Vagina (tissue), 2 donors: Measurements from ENCODE around the gene RASGRF2. TPM values are rescaled to one million over a fixed set of nuclear protein-coding genes. Genes with fewer than 3 reads are reported as not detected.

ENCODE experiments used
- DNase-seq, 2 donors: peaks; one replicate each; pipeline ENCODE4 v3.0.0-alpha.2; 2017; ENCODE audit errors: extremely low spot score in 2 of 2
- H3K27ac ChIP-seq: fragments of 200-600 bp; sonication (generic); one replicate; pipeline ENCODE4 v1.5.1; 2019
- H3K27me3 ChIP-seq: fragments of 200-600 bp; sonication (generic); one replicate; pipeline ENCODE4 v1.5.1; 2019
- H3K36me3 ChIP-seq, 2 donors: fragments of 200-600 bp; sonication (generic); one replicate each; pipeline ENCODE4 v1.5.1; 2017 to 2019
- H3K4me1 ChIP-seq: fragments of 200-600 bp; sonication (generic); one replicate; pipeline ENCODE4 v1.5.1; 2019
- H3K4me3 ChIP-seq, 2 donors: fragments of 200-600 bp; sonication (generic); 1 replicate in 1 of 2; 2 replicates in 1 of 2; pipeline ENCODE4 v1.5.1; 2016 to 2019
- H3K9me3 ChIP-seq: fragments of 200-600 bp; sonication (generic); one replicate; pipeline ENCODE4 v1.5.1; 2019
- POLR2A ChIP-seq, 2 donors: fragments of 450-650 bp; IDR thresholded peaks; one replicate each; pipeline ENCODE4 v1.6.1; 2017; ENCODE audit warnings: antibody characterized with exemption in 2 of 2, mild to moderate bottlenecking in 2 of 2, moderate library complexity in 2 of 2
- POLR2AphosphoS5 ChIP-seq, 2 donors: sonication (generic); formaldehyde crosslinking; IDR thresholded peaks; one replicate each; pipeline ENCODE4 v1.9.0; 2017; ENCODE audit warnings: antibody characterized with exemption in 2 of 2, mild to moderate bottlenecking in 2 of 2, low read depth in 1 of 2; ENCODE audit not compliant: insufficient read depth in 1 of 2
- intact Hi-C: fragments of 100-400 bp; cut with DNase I; formaldehyde crosslinking; loops from one replicate; pipeline ENCODE4 v1.15.1; 2023
- total RNA-seq: library from RNA; depleted of rRNA; stranded (reverse); fragments of >200 nt; gene quantifications from one replicate; pipeline ENCODE4 v1.2.3, GENCODE V29; 2016
- TF ChIP-seq, protein P1 (sequence below), 3 experiments: fragments of 450-650 bp in 2 of 3; fragments of 200-600 bp in 1 of 3; sonication (generic) in 1 of 3; IDR thresholded peaks; one replicate each; pipeline ENCODE4 v1.5.1; 2017 to 2019; ENCODE audit warnings: antibody characterized with exemption in 3 of 3, mild to moderate bottlenecking in 2 of 3, moderate library complexity in 2 of 3

Gene RASGRF2
- total RNA-seq, 1 donor from 2014 or later: 8.8 TPM

DNA sequence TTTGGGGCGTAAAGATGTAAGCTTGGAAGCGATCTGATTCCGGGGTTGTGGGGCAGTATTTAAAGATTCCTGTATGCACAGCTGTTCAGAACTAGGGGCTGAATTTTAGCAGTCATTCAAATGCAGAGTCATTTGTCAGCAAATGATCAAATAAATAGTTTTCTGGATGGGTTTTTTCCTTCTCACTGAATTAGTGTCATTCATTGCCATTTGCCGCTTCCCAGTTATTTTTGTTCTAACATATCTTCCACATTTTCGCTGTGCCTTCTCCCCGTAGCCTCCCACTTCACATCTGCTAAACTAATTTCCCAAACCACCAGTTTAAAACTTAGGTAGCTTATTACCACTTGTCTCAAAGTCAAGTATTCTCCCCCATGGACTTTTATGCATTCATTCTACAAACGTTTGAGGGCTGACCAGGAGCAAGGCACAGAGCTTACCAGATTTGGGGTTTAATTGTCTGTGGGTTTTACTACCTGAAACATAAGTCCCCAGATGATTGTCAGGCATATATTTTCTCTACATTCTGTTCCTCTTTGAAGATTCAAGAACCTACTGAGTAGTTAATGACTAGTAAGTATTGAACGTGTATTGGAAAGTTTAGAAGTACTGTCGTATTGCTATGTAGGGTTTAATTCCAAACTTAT lies 231.7 kb downstream of the RASGRF2 start:
- DNase-seq: no peak
- intact Hi-C loops: no loop called here
- Histone ChIP-seq H3K27me3 (no peaks in the 10 kb centered on the region), H3K9me3 (no peaks in the 10 kb centered on the region), H3K4me1 (peaks cover 7% of the 10 kb centered on the region), H3K4me3 (no peak overlapping the region), H3K36me3 (no peaks in the 10 kb centered on the region), H3K27ac (no peak overlapping the region)
- TF ChIP-seq POLR2A (IDR thresholded peaks at IDR 0.05): no peak
- TF ChIP-seq, protein P1, sequence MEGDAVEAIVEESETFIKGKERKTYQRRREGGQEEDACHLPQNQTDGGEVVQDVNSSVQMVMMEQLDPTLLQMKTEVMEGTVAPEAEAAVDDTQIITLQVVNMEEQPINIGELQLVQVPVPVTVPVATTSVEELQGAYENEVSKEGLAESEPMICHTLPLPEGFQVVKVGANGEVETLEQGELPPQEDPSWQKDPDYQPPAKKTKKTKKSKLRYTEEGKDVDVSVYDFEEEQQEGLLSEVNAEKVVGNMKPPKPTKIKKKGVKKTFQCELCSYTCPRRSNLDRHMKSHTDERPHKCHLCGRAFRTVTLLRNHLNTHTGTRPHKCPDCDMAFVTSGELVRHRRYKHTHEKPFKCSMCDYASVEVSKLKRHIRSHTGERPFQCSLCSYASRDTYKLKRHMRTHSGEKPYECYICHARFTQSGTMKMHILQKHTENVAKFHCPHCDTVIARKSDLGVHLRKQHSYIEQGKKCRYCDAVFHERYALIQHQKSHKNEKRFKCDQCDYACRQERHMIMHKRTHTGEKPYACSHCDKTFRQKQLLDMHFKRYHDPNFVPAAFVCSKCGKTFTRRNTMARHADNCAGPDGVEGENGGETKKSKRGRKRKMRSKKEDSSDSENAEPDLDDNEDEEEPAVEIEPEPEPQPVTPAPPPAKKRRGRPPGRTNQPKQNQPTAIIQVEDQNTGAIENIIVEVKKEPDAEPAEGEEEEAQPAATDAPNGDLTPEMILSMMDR (IDR thresholded peaks at IDR 0.05): no peak
- no peak for TF ChIP-seq POLR2AphosphoS5 (IDR thresholded peaks at IDR 0.05; ENCODE audit: insufficient read depth in 1 of 2, low read depth in 1 of 2)

DNA sequence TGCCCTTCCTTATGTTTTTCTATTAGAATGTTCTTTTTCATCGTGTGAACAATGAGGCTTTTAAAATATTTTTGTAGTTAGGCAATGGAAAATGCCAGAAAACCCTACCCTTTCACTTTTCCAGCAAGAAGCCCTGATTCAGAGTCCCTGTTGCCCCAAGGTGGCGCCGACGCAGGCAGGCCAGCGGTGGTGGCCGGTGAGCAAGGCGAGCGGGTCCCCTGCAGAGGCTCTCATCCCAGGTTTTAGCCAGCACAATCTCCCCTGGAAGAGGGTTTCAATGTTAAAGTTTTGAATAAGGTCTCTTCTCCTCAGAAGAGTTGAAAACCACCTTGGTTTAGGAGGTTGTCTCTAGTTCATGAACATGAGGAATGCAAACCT lies 232.2 kb downstream of the RASGRF2 start:
- TF ChIP-seq POLR2A (IDR thresholded peaks at IDR 0.05) (no peak), POLR2AphosphoS5 (IDR thresholded peaks at IDR 0.05; ENCODE audit: insufficient read depth in 1 of 2, low read depth in 1 of 2) (no peak)
- TF ChIP-seq, protein P1 (IDR thresholded peaks at IDR 0.05): no peak
- Histone ChIP-seq H3K4me1 (peaks cover 7% of the 10 kb centered on the region), H3K36me3 (no peaks in the 10 kb centered on the region), H3K4me3 (no peak overlapping the region), H3K27ac (no peak overlapping the region), H3K27me3 (no peaks in the 10 kb centered on the region), H3K9me3 (no peaks in the 10 kb centered on the region)
- intact Hi-C loops: no loop called here
- no peak for DNase-seq

DNA sequence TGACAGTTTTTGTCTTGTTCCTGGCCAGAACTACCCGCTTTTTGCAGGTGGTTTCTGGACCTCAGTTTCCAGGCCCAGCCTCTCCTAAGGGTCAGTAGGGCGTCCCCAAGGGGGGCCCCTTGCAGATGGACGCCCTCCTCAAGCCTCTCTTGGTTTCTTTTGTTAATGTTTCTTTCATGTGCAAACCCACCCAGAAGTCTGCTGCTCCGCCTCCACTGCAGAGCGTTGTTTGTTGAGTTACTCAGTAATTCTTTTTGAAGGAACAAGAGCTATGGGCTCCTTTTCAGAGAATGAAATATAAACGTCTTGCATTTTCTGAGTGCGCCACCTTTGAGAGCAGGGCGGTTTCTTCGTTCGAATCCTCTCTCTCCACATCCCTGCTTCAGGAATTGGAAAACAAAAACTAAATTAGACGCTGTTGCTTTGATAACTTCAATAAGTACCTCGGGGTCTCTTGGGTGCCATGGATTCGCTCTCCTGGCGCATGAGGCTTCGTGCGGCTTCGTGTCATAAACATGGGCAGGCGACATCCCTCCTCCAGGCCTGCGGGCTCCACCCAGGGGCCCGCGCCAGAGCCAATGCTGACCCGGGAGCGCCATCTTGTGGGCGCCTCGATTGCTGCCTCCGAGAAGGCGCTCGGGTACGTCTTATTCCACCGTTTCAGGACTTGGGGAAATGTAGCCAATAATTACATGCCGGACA lies 234.6 kb downstream of the RASGRF2 start:
- Histone ChIP-seq H3K36me3 (no peaks in the 10 kb centered on the region), H3K4me1 (peaks cover 7% of the 10 kb centered on the region), H3K27me3 (no peaks in the 10 kb centered on the region), H3K9me3 (no peaks in the 10 kb centered on the region), H3K27ac (no peak overlapping the region), H3K4me3 (no peak overlapping the region)
- no peak for DNase-seq
- no peak for TF ChIP-seq POLR2A (IDR thresholded peaks at IDR 0.05)
- TF ChIP-seq, protein P1 (IDR thresholded peaks at IDR 0.05): peak; percentile 75 to 80 (median 80)
- TF ChIP-seq POLR2AphosphoS5 (IDR thresholded peaks at IDR 0.05; ENCODE audit: insufficient read depth in 1 of 2, low read depth in 1 of 2): peak in 1 of 2 donors; percentile 51
- intact Hi-C loops: no loop called here

DNA sequence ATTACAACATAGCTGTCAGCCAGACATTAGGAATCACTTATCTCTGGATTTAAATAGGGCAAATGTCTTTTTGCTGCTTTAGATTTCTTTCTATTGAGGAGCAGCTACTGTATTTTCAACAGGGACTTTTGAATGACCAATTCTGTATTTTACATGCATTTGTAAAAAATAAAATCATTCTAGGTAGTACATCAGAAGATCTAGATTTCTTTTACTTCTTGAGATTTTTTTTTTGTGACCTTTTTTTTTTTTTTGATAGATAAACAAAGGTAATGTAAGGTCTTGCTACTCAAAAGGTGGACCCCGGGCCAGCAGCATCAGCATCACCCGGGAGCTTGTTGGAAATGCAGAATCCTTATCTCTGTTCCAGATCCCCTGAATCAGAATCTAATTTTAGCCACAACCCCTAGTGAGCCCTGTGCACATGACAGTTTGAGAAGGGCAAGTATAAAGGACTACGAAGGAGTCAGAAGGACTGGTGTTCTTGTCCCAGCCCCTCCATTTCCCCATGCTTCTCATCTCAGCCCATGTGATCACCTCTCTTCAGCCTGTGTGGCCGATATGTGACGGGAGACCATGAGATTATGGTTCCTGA lies 235.3 kb downstream of the RASGRF2 start:
- no peak for DNase-seq
- Histone ChIP-seq H3K27me3 (no peaks in the 10 kb centered on the region), H3K9me3 (no peaks in the 10 kb centered on the region), H3K4me1 (peaks cover 7% of the 10 kb centered on the region), H3K27ac (no peak overlapping the region), H3K4me3 (no peak overlapping the region), H3K36me3 (no peaks in the 10 kb centered on the region)
- intact Hi-C loops: no loop called here
- TF ChIP-seq POLR2A (IDR thresholded peaks at IDR 0.05) (no peak), POLR2AphosphoS5 (IDR thresholded peaks at IDR 0.05; ENCODE audit: insufficient read depth in 1 of 2, low read depth in 1 of 2) (no peak)
- TF ChIP-seq, protein P1 (IDR thresholded peaks at IDR 0.05): no peak

DNA sequence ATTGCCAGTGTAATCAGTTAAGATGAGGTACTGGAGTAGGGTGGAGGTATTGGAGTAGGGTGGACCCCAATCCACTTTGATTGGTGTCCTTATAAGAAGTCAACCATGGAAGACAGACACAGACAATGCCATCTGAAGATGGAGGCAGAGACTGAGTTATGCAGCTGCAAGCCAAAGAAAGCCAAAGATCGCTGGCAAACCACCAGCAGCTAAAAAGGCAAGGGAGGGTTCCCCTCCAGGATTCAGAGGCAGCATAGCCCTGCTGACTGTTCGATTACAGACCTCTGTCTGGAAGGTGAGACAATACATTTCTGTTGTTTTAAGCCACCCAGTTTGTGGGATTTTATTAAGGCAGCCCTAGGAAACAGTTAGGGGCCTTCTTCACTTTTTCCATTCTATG lies 242.5 kb downstream of the RASGRF2 start:
- no peak overlapping the region for H3K27ac ChIP-seq
- H3K9me3 ChIP-seq: no peaks in the 10 kb centered on the region
- intact Hi-C loops: no loop called here
- H3K36me3 ChIP-seq: no peaks in the 10 kb centered on the region
- no peaks in the 10 kb centered on the region for H3K4me1 ChIP-seq
- no peak for DNase-seq
- no peaks in the 10 kb centered on the region for H3K27me3 ChIP-seq
- no peak overlapping the region for H3K4me3 ChIP-seq
- TF ChIP-seq, protein P1 (IDR thresholded peaks at IDR 0.05): no peak
- TF ChIP-seq POLR2AphosphoS5 (IDR thresholded peaks at IDR 0.05; ENCODE audit: insufficient read depth in 1 of 2, low read depth in 1 of 2) (no peak), POLR2A (IDR thresholded peaks at IDR 0.05) (no peak)
